Mesenchymal stem cell (in vitro differentiated cells and primary cell): ENCODE data around the gene FUNDC1. TPM values are rescaled to one million over a fixed set of nuclear protein-coding genes. Genes with fewer than 3 reads are reported as not detected.

ENCODE experiments used
- DNase-seq: peaks from one replicate; pipeline ENCODE4 v3.0.0-alpha.2; 2013
- H2AFZ ChIP-seq: one replicate; pipeline ENCODE4 v1.6.1; 2013; ENCODE audit warnings: low read depth, mild to moderate bottlenecking, control low read depth, inconsistent platforms, low read length, moderate library complexity
- H2AK5ac ChIP-seq: 2 replicates; pipeline ENCODE4 v1.6.1; 2013; ENCODE audit warnings: low read length, moderate library complexity, mild to moderate bottlenecking, inconsistent platforms; ENCODE audit not compliant: severe bottlenecking
- H2BK120ac ChIP-seq: one replicate; pipeline ENCODE4 v1.6.1; 2013; ENCODE audit warnings: low read depth, mild to moderate bottlenecking, inconsistent platforms, low read length, moderate library complexity
- H2BK12ac ChIP-seq, 2 experiments: one replicate each; pipeline ENCODE4 v1.6.1; 2013; ENCODE audit warnings: inconsistent platforms in 2 of 2, low read length in 2 of 2, mild to moderate bottlenecking in 2 of 2, moderate library complexity in 2 of 2, control low read depth in 1 of 2
- H2BK15ac ChIP-seq: one replicate; pipeline ENCODE4 v1.6.1; 2013; ENCODE audit warnings: mild to moderate bottlenecking, low read depth, inconsistent platforms; ENCODE audit not compliant: poor library complexity, severe bottlenecking
- H2BK5ac ChIP-seq: 2 replicates; pipeline ENCODE4 v1.6.1; 2013; ENCODE audit warnings: low read depth, mild to moderate bottlenecking, low read length, control low read depth, inconsistent platforms; ENCODE audit not compliant: poor library complexity, severe bottlenecking
- H3K14ac ChIP-seq, 2 experiments: one replicate each; pipeline ENCODE4 v1.6.1; 2013; ENCODE audit warnings: inconsistent platforms in 2 of 2, low read length in 2 of 2, control low read depth in 1 of 2, mild to moderate bottlenecking in 1 of 2, moderate library complexity in 1 of 2
- H3K18ac ChIP-seq, 2 experiments: one replicate each; pipeline ENCODE4 v1.6.1; 2013; ENCODE audit warnings: inconsistent platforms in 2 of 2, low read length in 2 of 2, control low read depth in 1 of 2, low read depth in 1 of 2, mild to moderate bottlenecking in 1 of 2
- H3K23ac ChIP-seq, 2 experiments: one replicate each; pipeline ENCODE4 v1.6.1; 2013; ENCODE audit warnings: inconsistent platforms in 2 of 2, low read length in 2 of 2, mild to moderate bottlenecking in 2 of 2, moderate library complexity in 2 of 2, control low read depth in 1 of 2
- H3K27ac ChIP-seq: 2 replicates; pipeline ENCODE4 v1.5.1; 2013; ENCODE audit warnings: mild to moderate bottlenecking, moderate library complexity, low read length, control low read depth, inconsistent platforms; ENCODE audit not compliant: poor library complexity, severe bottlenecking
- H3K27me3 ChIP-seq, 2 experiments: 2 replicates each; pipeline versions ENCODE4 v1.6.1 to v1.7.0; 2013; ENCODE audit warnings: low read length in 2 of 2, mild to moderate bottlenecking in 2 of 2, moderate library complexity in 2 of 2, control low read depth in 1 of 2, inconsistent platforms in 1 of 2; ENCODE audit not compliant: control insufficient read depth in 1 of 2, insufficient read depth in 1 of 2
- H3K36me3 ChIP-seq, 2 experiments: 2 replicates each; pipeline versions ENCODE4 v1.6.1 to v1.7.0; 2013; ENCODE audit warnings: low read length in 2 of 2, control low read depth in 1 of 2, inconsistent platforms in 1 of 2, low read depth in 1 of 2, mild to moderate bottlenecking in 1 of 2; ENCODE audit not compliant: insufficient read depth in 2 of 2, control insufficient read depth in 1 of 2
- H3K4ac ChIP-seq, 2 experiments: one replicate each; pipeline ENCODE4 v1.6.1; 2013; ENCODE audit warnings: inconsistent platforms in 2 of 2, low read length in 2 of 2, mild to moderate bottlenecking in 2 of 2, moderate library complexity in 2 of 2, control low read depth in 1 of 2, low read depth in 1 of 2
- H3K4me1 ChIP-seq: 2 replicates; pipeline ENCODE4 v1.6.1; 2013; ENCODE audit warnings: low read depth, low read length, control low read depth; ENCODE audit not compliant: control insufficient read depth, insufficient read depth
- H3K4me2 ChIP-seq: 2 replicates; pipeline ENCODE4 v1.6.1; 2013; ENCODE audit warnings: low read length, mild to moderate bottlenecking, inconsistent platforms; ENCODE audit not compliant: poor library complexity, severe bottlenecking
- H3K4me3 ChIP-seq, 2 experiments: 2 replicates each; pipeline versions ENCODE4 v1.5.1 to v1.7.0; 2013; ENCODE audit warnings: low read length in 2 of 2, mild to moderate bottlenecking in 2 of 2, control low read depth in 1 of 2, low read depth in 1 of 2; ENCODE audit not compliant: insufficient read depth in 1 of 2
- H3K79me1 ChIP-seq: replicated peaks from 2 replicates; pipeline ENCODE4 v1.6.1; 2013; ENCODE audit warnings: mild to moderate bottlenecking, control low read depth, low read length, inconsistent platforms; ENCODE audit not compliant: poor library complexity, severe bottlenecking
- H3K9ac ChIP-seq: 2 replicates; pipeline ENCODE4 v1.7.0; 2013; ENCODE audit warnings: mild to moderate bottlenecking, low read length, moderate library complexity
- H3K9me3 ChIP-seq: 2 replicates; pipeline ENCODE4 v1.7.0; 2013; ENCODE audit warnings: mild to moderate bottlenecking, low read length; ENCODE audit not compliant: control insufficient read depth
- H4K8ac ChIP-seq: one replicate; pipeline ENCODE4 v1.6.1; 2013; ENCODE audit warnings: inconsistent platforms, mild to moderate bottlenecking, low read length, moderate library complexity
- H4K91ac ChIP-seq: one replicate; pipeline ENCODE4 v1.6.1; 2013; ENCODE audit warnings: mild to moderate bottlenecking, low read length, inconsistent platforms
- WGBS: methylation state at CpG from one replicate; pipeline ENCODE4 v1.1.7; 2013; ENCODE audit warnings: mixed read lengths; 5-methylcytosine and 5-hydroxymethylcytosine counted together
- polyA plus RNA-seq, 2 experiments: library from polyadenylated mRNA; stranded (reverse); fragments of 200-250 nt; gene quantifications; one replicate each; pipeline ENCODE4 v1.2.3, GENCODE V29; 2013

Gene FUNDC1
- polyA plus RNA-seq (2013, experiment 1 of 2), result 17.0 TPM
- 16.5 TPM for polyA plus RNA-seq (2013, experiment 2 of 2)

GRCh38 chrX:44542567-44543325 is at the start of gene FUNDC1:
TSS of gene FUNDC1 (minus strand) at chrX:44542859. CDS start at chrX:44542832, 27 bp downstream.
- H2BK15ac ChIP-seq, result no peak within 1 kb of the TSS
- peak within 1 kb of the TSS; percentile 69 for H4K8ac ChIP-seq
- DNase-seq, result peak; percentile 92
- under 1% methylated on average over 24 of the region's 35 CpGs for WGBS
- H2BK120ac ChIP-seq, result peak within 1 kb of the TSS; percentile 49
- H3K18ac ChIP-seq, result peak within 1 kb of the TSS; percentile 54 to 62
- H3K27me3 ChIP-seq, result no peaks in the 10 kb centered on the region
- no peaks in the 10 kb centered on the region for H3K4me1 ChIP-seq
- H3K14ac ChIP-seq, result no peak within 1 kb of the TSS
- no peak within 1 kb of the TSS for H3K27ac ChIP-seq
- H2AFZ ChIP-seq, result peak within 1 kb of the TSS; percentile 61
- peak within 1 kb of the TSS; percentile 39 for H4K91ac ChIP-seq
- H3K79me1 ChIP-seq, result no peaks in the 10 kb centered on the region
- H2BK12ac ChIP-seq, result no peak within 1 kb of the TSS
- H3K36me3 ChIP-seq, result peaks cover 0 to 12% of the 10 kb centered on the region in 2 experiments
- H2BK5ac ChIP-seq, result peak within 1 kb of the TSS; percentile 73
- peak within 1 kb of the TSS; percentile 96 for H3K9ac ChIP-seq
- H3K4me2 ChIP-seq, result peak within 1 kb of the TSS; percentile 68
- peak within 1 kb of the TSS; percentile 70 to 87 for H3K4me3 ChIP-seq
- H3K23ac ChIP-seq, result no peak within 1 kb of the TSS
- peak within 1 kb of the TSS in 1 of 2 experiments; percentile 61 for H3K4ac ChIP-seq
- H2AK5ac ChIP-seq, result no peak within 1 kb of the TSS
- H3K9me3 ChIP-seq, result no peaks in the 10 kb centered on the region

- no peak overlapping the region for H3K18ac ChIP-seq
- H3K4me1 ChIP-seq, result no peaks in the 10 kb centered on the region
- H3K4me2 ChIP-seq, result no peak overlapping the region
- 92% methylated on average over 3 of the region's 3 CpGs for WGBS
- H3K4me3 ChIP-seq, result no peak overlapping the region
- H3K14ac ChIP-seq, result no peak overlapping the region
- no peak overlapping the region for H2BK5ac ChIP-seq
- no peak overlapping the region for H2BK120ac ChIP-seq
- no peak overlapping the region for H3K4ac ChIP-seq
- H3K9ac ChIP-seq, result no peak overlapping the region
- H3K79me1 ChIP-seq, result no peaks in the 10 kb centered on the region
- H4K91ac ChIP-seq, result no peak overlapping the region
- no peak overlapping the region for H2AFZ ChIP-seq
- no peak overlapping the region for H3K23ac ChIP-seq
- no peaks in the 10 kb centered on the region for H3K9me3 ChIP-seq
- no peaks in the 10 kb centered on the region for H3K36me3 ChIP-seq
- no peak overlapping the region for H2AK5ac ChIP-seq
- DNase-seq, result no peak
- no peak overlapping the region for H3K27ac ChIP-seq
- no peaks in the 10 kb centered on the region for H3K27me3 ChIP-seq
- no peak overlapping the region for H4K8ac ChIP-seq
- H2BK15ac ChIP-seq, result no peak overlapping the region
- no peak overlapping the region for H2BK12ac ChIP-seq
These were observed 43.2 kb upstream of the FUNDC1 start for GRCh38 chrX:44585866-44586265.

GRCh38 chrX:44580466-44580865 is 37.8 kb upstream of the FUNDC1 start:
- Histone ChIP-seq H4K91ac (no peak overlapping the region), H3K4me3 (no peak overlapping the region)
- 50% methylated on average over 2 of the region's 3 CpGs for WGBS

GRCh38 chrX:44572340-44572938 is 29.8 kb upstream of the FUNDC1 start:
- H3K4me1 ChIP-seq, result no peaks in the 10 kb centered on the region
- H2BK15ac ChIP-seq, result no peak overlapping the region

More at GRCh38 chrX:44580466-44580865, 37.8 kb upstream of the FUNDC1 start:
- Histone ChIP-seq H3K4me2 (no peak overlapping the region), H3K27ac (no peak overlapping the region), H2BK120ac (no peak overlapping the region), H3K14ac (no peak overlapping the region), H3K27me3 (no peaks in the 10 kb centered on the region), H2AFZ (no peak overlapping the region), H2AK5ac (no peak overlapping the region), H3K18ac (no peak overlapping the region), H4K8ac (no peak overlapping the region), H3K23ac (no peak overlapping the region), H3K4ac (no peak overlapping the region), H2BK5ac (no peak overlapping the region), H3K4me1 (no peaks in the 10 kb centered on the region), H2BK12ac (no peak overlapping the region), H3K79me1 (no peaks in the 10 kb centered on the region), H2BK15ac (no peak overlapping the region), H3K36me3 (no peaks in the 10 kb centered on the region), H3K9ac (no peak overlapping the region), H3K9me3 (no peaks in the 10 kb centered on the region)
- peak; percentile 58 for DNase-seq

More at GRCh38 chrX:44572340-44572938, 29.8 kb upstream of the FUNDC1 start:
- no peak overlapping the region for H3K18ac ChIP-seq
- no peaks in the 10 kb centered on the region for H3K79me1 ChIP-seq
- H3K36me3 ChIP-seq, result no peaks in the 10 kb centered on the region
- H3K4ac ChIP-seq, result no peak overlapping the region
- no peak overlapping the region for H3K9ac ChIP-seq
- no peak overlapping the region for H3K23ac ChIP-seq
- no peak overlapping the region for H3K27ac ChIP-seq
- H2AK5ac ChIP-seq, result no peak overlapping the region
- no peaks in the 10 kb centered on the region for H3K27me3 ChIP-seq
- WGBS, result 82% methylated on average over 2 of the region's 4 CpGs
- H3K4me2 ChIP-seq, result no peak overlapping the region
- H2BK5ac ChIP-seq, result no peak overlapping the region
- DNase-seq, result no peak
- H2AFZ ChIP-seq, result no peak overlapping the region
- H2BK120ac ChIP-seq, result no peak overlapping the region
- H4K8ac ChIP-seq, result no peak overlapping the region
- peaks cover 19% of the 10 kb centered on the region for H3K9me3 ChIP-seq
- no peak overlapping the region for H3K14ac ChIP-seq
- no peak overlapping the region for H2BK12ac ChIP-seq
- H3K4me3 ChIP-seq, result peak overlapping the region in 1 of 2 experiments; percentile 29
- H4K91ac ChIP-seq, result no peak overlapping the region
